ENCODE data around the gene ATF7IP2.
A peak's percentile ranks its signal among the peaks of the same experiment; 100 is the strongest.
"Not testable (repeated sequence)": the region's sequence is repeated elsewhere in the genome, so short reads cannot be mapped to it uniquely, and the experiment has no call there.

The ATF7IP2 gene

DNA sequence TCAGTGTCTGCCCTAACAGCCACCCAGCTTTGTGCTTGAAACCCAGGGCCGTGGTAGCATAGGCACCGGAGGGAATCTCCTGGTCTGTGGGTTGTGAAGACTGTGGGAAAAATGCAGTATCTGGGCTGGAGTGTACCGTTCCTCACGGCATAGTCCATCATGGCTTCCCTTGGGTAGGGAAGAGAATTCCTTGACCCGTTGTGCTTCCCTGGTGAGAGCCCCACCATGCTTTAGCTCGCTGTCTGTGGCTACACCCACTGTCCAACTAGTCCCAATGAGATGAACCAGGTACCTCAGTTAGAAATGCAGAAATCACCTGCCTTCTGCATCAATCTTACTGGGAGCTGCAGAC, 67.3 kb downstream of the ATF7IP2 start:
- DNase-seq = no peak

DNA sequence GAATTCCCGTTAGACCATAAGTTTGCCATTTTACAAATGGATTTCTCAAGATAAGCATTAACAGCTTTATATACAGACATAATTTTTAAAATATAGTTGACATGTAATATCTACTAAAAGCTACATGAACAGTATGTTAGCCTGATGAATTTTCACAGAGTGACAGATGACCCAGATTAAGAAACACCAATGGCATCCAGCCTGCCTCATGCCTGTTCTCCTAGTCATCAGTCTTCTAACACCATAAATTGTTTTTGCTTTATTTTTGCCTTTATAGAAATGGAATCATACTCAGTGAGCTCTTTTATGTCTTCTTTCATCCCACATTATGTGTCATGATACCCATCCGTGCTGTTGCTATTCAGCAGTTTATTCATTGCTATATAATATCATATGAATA, 80.0 kb downstream of the ATF7IP2 start:
- no peak for DNase-seq

DNA sequence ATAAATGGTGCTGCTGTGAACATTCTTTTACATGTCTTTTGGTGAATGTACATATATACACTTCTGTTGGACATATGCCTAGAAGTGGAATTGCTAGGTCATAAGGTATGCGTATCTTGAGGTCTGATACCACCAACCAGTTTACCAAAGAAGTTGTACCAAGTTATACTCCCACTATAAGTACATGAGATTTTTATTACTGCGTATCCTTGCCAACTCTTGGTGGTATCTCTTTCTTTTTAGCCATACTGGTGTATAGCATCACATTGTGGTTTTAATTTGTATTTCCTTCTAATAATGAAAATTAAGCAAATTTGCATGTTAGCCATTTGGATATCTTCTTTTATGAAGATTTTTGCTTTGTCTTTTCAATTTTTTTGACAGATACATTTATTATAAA, 80.5 kb downstream of the ATF7IP2 start:
- DNase-seq = no peak

DNA sequence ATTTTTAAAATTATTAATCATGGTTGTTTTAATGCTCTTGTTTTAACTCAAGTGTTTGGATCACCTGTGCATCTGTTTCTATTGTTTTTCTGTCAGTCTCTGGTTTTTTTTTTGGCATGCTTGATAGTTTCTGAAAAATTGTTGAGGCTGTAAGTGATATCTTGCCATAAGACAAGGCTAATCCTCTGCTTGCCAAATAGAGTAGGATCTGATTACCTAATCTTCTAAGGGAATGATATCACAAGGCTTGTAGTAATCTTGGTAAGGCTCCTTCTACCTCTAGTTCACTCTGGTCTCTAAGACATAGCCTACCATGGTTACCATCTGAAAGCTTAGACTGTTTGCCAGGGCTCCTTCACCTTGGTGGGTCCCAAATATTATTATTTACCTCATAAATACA, 81.0 kb downstream of the ATF7IP2 start:
- DNase-seq = no peak

DNA sequence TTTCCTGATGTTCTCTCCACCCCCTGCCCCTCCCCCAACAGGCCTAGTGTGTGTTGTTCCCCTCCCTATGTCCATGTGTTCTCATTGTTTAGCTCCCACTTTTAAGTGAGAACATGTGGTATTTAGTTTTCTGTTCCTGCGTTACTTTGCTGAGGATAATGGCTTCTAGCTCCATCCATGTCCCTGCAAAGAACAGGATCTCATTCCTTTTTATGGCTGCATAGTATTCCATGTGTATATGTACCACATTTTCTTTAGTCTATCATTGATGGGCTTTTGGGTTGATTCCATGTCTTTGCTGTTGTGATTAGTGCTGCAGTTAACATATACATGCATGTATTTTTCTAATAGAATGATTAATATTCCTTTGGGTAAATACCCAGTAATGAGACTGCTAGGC, 90.8 kb downstream of the ATF7IP2 start:
- not testable (repeated sequence) for DNase-seq

DNA sequence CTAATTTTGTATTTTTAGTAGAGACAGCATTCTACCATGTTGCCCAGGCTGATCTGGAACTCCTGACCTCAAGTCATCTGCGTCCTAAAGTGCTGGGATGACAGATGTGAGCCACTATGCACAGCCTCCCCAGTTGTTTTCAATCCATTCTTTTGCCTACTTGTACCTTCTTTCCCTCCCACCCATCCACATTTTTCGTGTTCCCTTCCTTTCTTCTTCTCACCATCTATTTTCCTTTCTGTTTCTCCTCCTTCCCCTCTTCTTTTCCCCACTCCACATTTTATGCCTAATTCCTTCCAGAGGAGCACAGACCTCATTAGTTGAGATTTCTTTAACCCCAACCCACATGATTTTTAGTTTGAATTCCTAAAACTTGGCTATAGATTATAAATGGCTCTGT, 94.3 kb downstream of the ATF7IP2 start:
- DNase-seq = no peak

DNA sequence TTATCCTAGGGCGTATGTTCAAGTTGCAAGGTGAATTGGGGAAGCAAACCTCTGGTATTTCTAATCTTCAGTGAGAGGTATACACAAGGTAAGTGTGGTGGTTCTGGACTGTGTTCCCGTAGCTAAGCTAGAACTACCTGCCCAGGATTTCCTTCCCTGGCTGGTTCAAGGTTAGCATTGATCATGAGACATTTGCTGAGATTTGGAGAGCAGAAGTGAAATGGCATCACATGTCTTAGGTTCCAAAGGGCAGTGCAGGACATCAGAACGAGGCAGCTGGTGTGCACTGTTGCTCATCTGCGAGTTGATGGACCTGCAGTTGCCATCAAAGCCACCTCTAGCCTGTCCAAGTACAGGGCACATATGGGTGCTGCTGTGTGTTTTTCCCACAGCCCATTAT, 99.3 kb downstream of the ATF7IP2 start:
- DNase-seq = no peak

DNA sequence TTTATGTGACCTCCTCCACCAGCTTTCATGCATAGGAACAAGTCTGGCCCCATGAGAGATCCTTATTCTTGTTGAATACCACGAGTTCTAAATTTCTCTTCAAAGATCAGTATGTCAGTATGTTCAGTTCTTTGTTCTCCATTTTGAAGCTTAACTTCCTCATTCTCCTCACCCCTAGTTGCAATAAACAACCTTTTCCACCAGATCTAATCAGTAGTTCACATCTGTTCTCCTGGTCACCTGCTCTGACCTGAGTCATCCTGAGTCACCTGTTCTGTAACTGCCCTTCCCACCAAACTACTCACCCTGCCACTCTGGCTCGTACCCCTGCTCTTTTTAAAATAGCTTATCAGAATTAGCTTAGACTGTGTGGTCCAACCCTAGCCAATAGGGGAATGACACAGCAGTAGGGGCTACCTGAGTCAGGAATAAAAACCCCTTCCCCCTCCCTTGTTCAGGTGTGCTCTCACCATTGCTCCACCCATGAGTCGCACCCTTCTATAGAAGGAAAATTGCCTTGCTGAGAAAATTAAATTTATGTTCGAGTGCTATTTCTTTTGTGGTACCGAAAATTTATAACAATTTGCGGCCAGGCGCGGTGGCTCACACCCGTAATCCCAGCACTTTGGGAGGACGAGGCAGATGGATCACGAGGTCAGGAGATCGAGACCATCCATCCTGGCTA, 100.0 kb downstream of the ATF7IP2 start:
- DNase-seq = no peak

DNA sequence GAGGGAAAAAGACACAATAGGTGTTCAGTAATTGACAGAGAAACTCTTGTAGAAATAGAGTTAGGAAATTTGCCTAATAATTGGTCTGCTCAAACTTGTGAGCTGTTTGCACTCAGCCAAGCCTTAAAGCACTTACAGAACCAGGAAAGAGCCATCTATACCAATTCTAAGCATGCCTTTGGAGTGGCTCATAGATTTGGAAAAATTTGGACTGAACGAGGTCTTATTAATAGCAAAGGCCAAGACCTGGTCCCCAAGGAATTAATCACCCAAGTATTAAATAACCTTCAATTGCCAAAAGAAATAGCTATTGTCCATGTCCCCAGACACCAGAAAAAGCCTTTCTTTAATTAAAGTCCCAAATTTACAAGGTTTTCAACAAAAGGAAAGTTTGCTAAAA, 104.3 kb downstream of the ATF7IP2 start:
- DNase-seq = no peak

DNA sequence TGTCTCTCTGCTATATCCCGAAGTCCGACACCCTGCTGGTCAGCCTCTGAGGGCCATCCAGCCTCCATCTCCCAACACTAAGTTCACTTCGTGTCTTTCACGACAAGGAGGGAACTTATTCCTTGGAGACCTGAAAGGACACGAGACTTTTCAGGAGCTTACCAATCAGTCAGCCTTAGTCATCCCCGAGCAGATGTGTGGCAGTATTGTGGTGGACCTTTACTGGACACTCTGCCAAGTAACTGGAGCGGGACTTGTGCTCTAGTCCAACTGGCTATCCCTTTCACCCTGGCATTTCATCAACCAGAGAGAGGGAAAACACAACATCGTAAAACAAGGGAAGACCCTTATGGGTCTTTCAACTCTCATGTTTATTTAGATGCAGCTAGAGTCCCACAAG, 107.4 kb downstream of the ATF7IP2 start:
- DNase-seq = no peak

DNA sequence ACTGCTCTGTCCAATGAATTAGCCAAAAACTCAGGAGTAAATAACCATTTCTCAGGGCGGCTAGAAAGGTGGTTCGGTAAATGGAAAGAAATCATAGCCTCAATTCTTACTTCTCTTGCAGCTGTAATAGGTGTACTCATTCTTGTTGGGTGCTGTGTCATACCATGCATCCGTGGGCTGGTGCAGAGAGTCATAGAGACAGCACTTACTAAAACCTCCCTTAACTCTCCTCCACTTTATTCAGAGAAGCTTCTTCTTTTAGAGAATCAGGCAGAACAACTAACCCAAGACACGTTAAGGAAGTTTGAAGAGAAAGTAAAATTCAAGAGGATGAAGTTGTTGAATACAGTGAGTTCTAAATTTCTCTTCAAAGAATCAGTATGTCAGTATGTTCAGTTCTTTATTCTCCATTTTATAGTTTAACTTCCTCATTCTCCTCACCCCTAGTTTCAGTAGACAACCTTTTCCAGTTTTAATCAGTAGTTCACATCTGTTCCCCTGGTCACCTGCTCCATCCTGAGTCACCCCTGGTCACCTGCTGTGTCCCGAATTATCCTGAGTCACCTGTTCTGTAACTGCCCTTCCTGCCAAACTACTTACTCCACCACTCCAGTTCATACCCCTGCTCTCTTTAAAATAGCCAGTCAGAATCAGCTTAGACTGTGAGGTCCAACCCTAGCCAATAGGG, 108.6 kb downstream of the ATF7IP2 start:
- DNase-seq = no peak

DNA sequence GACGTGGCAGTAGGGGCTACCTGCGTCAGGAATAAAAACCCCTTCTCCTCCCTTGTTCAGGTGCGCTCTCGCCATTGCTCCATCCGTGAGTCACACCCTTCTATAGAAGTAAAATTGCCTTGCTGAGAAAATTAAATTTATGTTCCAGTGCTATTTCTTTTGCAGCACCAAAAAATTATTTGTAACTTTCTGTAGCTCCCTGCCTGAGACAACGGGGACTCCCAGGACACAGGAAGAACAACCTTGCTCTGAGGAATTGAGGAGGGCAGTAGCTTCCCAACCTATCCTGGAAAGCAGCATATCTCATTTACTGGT, 109.1 kb downstream of the ATF7IP2 start:
- DNase-seq = no peak

DNA sequence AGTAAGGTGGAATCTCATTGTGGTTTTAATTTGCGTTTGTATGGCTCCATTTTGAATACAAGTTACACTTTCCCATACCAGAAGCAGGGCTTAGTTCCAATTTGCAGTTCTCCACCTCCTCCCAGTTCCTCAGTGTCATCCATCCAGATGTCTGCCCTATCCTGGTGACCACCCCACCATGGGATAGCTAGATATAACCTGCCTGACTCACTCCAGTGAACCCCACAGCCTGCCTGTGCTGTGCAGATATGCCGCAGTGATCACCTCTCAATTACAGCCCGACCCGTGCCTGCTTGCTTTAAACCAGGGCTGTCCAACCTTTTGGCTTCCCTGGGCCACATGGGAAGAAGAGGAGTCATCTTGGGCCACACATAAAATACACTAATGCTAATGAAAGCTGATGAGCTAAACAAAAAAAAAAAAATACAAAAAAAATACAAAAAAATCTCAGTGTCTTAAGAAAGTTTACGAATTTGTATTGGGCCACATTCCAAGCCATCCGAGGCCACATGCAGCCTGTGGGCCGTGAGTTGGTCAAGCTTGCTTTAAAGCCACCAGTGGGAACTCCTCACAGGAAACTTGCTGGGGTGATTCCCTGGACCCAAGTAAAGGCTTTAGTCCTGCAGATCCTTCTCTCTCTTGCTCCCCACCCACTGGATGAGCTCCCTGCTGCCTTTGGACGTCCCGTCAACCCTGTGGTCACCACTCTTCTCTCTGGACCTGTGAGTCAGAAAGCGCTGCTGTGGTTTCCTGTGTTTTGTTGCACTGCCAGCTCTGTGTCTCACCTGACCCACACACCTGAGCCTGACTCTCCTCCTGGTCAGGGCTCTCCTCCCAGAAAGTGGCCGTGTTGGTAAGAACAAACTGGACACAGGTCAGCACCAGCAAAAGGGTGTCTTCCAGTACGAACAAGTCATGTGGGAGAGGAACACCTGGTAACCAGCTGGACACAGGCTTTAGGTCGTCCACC, 111.6 kb downstream of the ATF7IP2 start:
- no peak for DNase-seq

DNA sequence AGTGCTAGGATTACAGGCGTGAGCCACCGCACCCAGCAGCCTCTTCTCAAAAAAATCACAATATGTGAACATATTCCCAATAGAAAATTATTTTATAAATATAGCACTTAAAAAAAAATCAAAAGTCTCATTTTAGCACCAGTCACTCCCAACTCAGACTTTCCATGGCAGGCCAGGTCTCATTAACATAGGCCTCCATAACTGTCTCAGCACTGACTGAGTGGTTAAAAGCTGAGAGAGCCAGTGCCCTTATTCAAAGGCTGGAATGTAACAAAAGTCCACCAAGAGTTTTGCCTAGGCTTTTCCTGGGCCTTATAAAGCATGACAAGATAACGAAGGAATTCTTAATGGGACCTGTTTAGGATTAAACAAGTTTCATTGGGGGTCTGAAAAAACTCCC, 114.7 kb downstream of the ATF7IP2 start:
- DNase-seq = no peak

DNA sequence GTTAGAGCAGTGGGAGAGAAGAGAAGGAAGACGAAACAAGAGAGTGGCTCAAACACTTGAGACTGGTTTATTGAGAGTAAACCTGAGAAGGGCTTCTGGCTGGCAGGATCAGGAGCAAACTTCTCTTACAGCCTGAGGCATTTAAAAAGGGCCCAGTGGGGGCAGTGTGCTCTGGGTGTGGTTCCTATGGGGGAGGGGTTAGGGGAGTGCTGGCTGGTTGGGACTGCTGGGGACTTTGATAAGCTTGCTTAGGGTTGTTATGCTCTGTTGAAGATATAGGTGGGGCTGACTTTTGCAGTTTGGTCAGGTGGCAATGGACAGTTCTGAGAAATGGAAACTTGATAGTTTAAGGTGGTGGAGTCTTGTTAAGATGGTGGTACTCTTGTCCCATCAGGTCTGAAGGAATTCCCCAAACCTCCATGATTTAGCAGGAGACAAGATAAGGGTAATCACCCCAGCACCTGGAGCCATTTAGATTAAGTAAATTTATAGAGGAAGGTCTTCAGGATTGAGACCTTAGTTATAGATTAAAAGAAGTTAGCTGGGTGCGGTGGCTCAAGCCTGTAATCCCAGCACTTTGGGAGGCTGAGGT, 115.3 kb downstream of the ATF7IP2 start:
- no peak for DNase-seq

DNA sequence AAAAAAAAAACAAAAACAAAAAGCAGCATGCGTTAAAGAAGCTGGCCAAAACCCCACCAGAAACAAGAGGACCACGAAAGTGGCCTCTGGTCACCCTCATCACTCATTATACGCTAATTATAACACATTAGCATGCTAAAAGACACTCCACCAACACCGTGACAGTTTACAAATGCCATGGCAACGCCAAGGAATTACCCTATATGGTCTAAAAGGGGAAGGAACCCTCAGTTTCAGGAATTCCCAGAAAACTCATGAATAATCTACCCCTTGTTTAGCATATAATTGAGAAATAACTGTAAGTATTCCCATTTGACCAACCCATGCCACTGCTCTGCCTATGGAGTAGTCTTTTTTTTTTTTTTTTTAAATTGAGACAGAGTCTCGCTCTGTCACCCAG, 116.9 kb downstream of the ATF7IP2 start:
- DNase-seq = no peak

DNA sequence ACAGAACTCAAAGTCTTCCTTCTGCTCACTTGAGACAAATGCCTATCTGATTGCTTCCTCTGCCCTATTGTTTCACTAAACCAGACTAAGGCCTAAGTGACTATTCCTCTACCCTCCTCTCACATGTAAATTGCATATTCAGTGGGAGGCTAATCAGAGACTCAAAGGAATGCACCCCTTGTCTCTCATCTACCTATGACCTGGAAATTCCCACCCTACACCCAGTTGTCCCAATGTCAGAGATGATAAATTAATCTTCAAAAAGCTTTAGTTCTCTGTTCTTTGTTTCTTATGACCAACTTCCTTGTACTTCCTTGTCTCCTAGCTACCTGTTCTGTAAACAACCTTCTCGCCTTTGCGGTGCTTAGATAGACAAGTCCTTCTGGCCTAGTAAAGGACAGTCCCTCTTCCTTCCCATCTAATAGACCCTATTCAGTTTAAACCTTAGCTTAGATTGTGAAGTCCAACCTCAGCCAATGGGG, 118.6 kb downstream of the ATF7IP2 start:
- no peak for DNase-seq

DNA sequence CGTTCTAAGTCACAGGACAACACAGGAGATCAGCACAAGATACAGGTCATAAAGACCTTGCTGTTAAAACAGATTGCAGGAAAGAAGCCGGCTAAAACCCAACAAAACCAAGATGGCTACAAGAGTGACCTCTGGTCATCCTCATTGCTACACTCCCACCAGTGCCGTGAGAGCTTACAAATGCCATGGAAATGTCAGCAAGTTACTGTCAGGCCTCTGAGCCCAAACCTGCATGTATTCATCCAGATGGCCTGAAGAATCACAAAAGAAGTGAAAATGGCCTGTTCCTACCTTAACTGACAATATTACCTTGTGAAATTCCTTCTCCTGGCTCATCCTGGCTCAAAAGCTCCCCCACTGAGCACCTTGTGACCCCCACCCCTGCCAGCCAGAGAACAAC, 119.4 kb downstream of the ATF7IP2 start:
- DNase-seq = not testable (repeated sequence)

DNA sequence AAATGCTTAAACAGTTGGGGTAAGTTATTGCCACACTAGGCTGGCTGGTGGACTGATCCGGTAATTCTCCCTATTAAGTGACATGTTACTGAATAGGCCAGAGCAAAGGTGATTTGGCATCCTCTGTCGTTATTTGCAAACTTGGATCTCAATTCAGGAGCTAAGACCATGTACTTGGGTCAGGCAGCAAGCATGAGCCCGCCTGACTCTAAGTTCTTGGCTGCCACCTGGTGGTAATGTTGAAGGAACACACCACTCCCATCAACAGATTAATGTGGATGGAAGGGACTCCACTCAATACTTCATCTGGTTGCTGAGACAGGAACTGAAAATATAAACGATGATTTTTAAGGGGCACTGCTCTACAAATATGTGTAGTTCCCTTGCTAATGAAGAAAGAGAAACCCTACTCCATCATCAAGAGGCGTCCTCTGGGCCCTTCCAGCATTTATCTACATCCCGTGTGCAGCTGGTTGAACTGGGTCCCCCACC, 123.7 kb downstream of the ATF7IP2 start:
- peak; percentile 74 for DNase-seq

DNA sequence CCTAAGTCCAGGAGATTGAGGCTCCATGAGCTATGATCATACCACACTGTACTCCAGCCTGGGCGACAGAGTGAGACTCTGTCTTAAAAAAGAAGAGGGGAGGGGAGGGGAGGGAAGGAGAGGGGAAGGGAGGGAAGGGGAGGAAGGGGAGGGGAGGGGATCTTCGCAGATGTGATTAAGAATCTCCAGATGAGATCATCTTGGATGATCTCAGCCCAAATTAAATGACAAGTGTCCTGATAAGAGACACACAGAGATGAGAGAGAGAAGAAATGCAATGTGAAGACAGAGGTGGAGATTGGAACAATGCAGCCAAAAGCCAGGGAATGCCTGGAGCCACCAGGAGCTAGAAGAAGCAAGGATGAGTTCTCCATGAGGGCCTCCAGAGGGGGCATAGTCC, 124.4 kb downstream of the ATF7IP2 start:
- no peak for DNase-seq

DNA sequence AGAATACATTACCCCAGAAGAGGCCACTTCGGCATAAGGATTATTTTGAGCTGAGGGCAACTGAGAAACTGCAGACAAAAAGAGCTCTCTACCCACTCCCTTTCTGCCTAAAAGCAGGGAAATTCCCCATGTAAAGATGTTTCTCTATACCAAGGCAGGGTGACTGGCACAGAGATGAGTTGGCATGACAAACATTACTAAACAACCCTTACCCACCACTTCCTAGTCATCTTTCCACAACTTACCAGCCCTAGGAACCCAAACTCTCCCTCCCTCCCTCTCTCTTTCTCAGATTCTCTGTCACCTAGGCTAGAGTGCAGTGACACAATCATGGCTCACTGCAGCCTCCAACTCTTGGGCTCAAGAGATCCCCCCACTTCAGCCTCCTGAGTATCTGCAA, 126.0 kb downstream of the ATF7IP2 start:
- no peak for DNase-seq

DNA sequence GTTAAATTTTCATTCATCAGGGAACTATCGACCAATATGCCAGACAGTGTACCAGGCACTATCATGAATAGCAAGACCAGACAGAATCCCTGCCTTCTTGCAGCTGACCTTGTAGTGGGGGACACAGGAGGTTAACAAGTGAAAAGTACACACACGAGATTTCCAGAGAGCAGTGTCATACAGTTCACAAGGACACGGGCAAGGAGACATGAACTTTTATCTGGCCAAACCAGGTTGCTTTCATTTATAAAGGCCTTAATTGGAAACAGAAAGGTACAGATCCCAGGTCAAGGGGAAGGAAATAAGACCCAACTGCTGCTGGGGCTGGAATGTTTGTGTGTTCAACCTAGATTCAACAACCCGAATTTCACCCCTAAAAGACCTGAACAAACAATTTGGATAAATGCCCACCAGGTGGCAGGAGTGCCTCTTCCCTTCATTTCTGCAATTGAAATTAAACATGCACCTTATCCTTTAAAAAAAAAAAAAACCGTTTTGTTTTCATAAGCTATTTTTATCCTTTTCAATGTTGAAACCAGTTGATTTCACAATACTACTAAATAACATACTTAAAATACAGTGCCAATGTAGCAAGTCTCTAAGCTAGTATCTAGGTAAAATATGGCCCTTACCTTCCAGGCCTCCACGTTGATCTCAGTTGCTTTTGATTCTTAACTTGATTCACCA, 128.7 kb downstream of the ATF7IP2 start:
- DNase-seq = peak; percentile 35

DNA sequence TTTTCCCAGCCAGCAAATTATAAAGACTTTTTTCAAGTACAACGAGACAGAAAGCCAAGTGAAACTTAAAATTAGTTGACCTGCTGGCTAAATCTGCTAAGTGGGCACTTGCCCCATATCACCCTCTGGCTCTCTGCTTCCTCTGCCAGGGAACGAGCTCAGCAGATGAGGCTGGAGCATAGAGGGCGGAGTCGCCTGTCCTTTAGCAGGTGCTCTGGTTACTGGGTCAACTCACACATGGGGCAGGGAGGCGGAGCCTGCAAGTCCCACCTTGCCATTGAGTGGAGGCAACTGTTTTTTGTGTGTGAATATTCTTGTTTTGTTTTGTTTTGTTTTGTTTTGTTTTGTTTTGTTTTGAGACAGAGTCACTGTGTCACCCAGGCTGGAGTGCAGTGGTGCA, 132.0 kb downstream of the ATF7IP2 start:
- no peak for DNase-seq

Data from NCI-H69 (cell line).